Measurements from ENCODE around the gene RPS6KB1.
"Not testable (repeated sequence)": the region's sequence is repeated elsewhere in the genome, so short reads cannot be mapped to it uniquely, and the experiment has no call there.

Gene RPS6KB1

GRCh38 chr17:59892924-59893675 lies at the start of gene RPS6KB1, which contains the start of gene TUBD1:
TSS of gene RPS6KB1 (plus strand) at chr17:59893121. CDS start at chr17:59893185, 64 bp downstream.
TSS of gene TUBD1 (minus strand) at chr17:59892943. CDS start at chr17:59891002, 1,941 bp downstream.
- H3K4me3 ChIP-seq (ENCODE audit: low read depth, low read length), result peak within 1 kb of the TSS; percentile 94
- peak; percentile 100 for DNase-seq (ENCODE audit: low read depth)
- no peak for TF ChIP-seq CTCF (conservative IDR thresholded peaks at IDR 0.05; ENCODE audit: low read depth, low read length)

GRCh38 chr17:59844884-59845594 lies 47.9 kb upstream of the RPS6KB1 start:
- DNase-seq (ENCODE audit: low read depth), result peak; percentile 84
- no peak for TF ChIP-seq CTCF (conservative IDR thresholded peaks at IDR 0.05; ENCODE audit: low read depth, low read length)
- no peak overlapping the region for H3K4me3 ChIP-seq (ENCODE audit: low read depth, low read length)

GRCh38 chr17:59845595-59846393 lies 47.1 kb upstream of the RPS6KB1 start:
- H3K4me3 ChIP-seq (ENCODE audit: low read depth, low read length), result no peak overlapping the region
- peak; percentile 90 for DNase-seq (ENCODE audit: low read depth)
- no peak for TF ChIP-seq CTCF (conservative IDR thresholded peaks at IDR 0.05; ENCODE audit: low read depth, low read length)

GRCh38 chr17:59846394-59847165 lies 46.3 kb upstream of the RPS6KB1 start:
- no peak for TF ChIP-seq CTCF (conservative IDR thresholded peaks at IDR 0.05; ENCODE audit: low read depth, low read length)
- no peak overlapping the region for H3K4me3 ChIP-seq (ENCODE audit: low read depth, low read length)
- DNase-seq (ENCODE audit: low read depth), result peak; percentile 92

- DNase-seq (ENCODE audit: low read depth), result no peak
- H3K4me3 ChIP-seq (ENCODE audit: low read depth, low read length), result no peak overlapping the region
- TF ChIP-seq CTCF (conservative IDR thresholded peaks at IDR 0.05; ENCODE audit: low read depth, low read length), result no peak
Measured at GRCh38 chr17:59848385-59848668, 44.6 kb upstream of the RPS6KB1 start.

- TF ChIP-seq CTCF (conservative IDR thresholded peaks at IDR 0.05; ENCODE audit: low read depth, low read length), result no peak
- peak; percentile 91 for DNase-seq (ENCODE audit: low read depth)
- H3K4me3 ChIP-seq (ENCODE audit: low read depth, low read length), result no peak overlapping the region
Measured at GRCh38 chr17:59848778-59849177, 44.1 kb upstream of the RPS6KB1 start.

- DNase-seq (ENCODE audit: low read depth); H3K4me3 ChIP-seq (ENCODE audit: low read depth, low read length): not testable (repeated sequence)
Measured at GRCh38 chr17:59850311-59850710, 42.6 kb upstream of the RPS6KB1 start.
